Activated naive CD4-positive, alpha-beta T cell treated with Interleukin-2 at 50 U/mL for 16 hours (primary cell): Measurements from ENCODE around the gene ELF5.

Experiments
- DNase-seq: peaks from one replicate; pipeline ENCODE4 v3.0.0-alpha.2; 2020

Gene ELF5

GRCh38 chr11:34513682-34514449 lies at the start of gene ELF5:
ELF5 (minus strand) TSS chr11:34513794; CDS start chr11:34505749, 8,045 bp downstream.
- no peak for DNase-seq

GRCh38 chr11:34562976-34563375 lies 49.4 kb upstream of the ELF5 start:
- DNase-seq = no peak

- DNase-seq = no peak
Observed at GRCh38 chr11:34560511-34560910, 46.9 kb upstream of the ELF5 start.

- no peak for DNase-seq
Observed at GRCh38 chr11:34558673-34559072, 45.1 kb upstream of the ELF5 start.

- DNase-seq = no peak
Observed at GRCh38 chr11:34558211-34558610, 44.6 kb upstream of the ELF5 start.

GRCh38 chr11:34552270-34552669 lies 38.7 kb upstream of the ELF5 start:
- no peak for DNase-seq

GRCh38 chr11:34549271-34549670 lies 35.7 kb upstream of the ELF5 start:
- no peak for DNase-seq

- DNase-seq = no peak
Observed at GRCh38 chr11:34548278-34548677, 34.7 kb upstream of the ELF5 start.

- no peak for DNase-seq
Observed at GRCh38 chr11:34546511-34547209, 33.1 kb upstream of the ELF5 start.

GRCh38 chr11:34542089-34542488 lies 28.5 kb upstream of the ELF5 start:
- no peak for DNase-seq

- no peak for DNase-seq
Observed at GRCh38 chr11:34540870-34541269, 27.3 kb upstream of the ELF5 start.

GRCh38 chr11:34537636-34538035 lies 24.0 kb upstream of the ELF5 start:
- no peak for DNase-seq

GRCh38 chr11:34536056-34536455 lies 22.5 kb upstream of the ELF5 start:
- DNase-seq = no peak

- no peak for DNase-seq
Observed at GRCh38 chr11:34534826-34535225, 21.2 kb upstream of the ELF5 start.

GRCh38 chr11:34531663-34532062 lies 18.1 kb upstream of the ELF5 start:
- no peak for DNase-seq

- DNase-seq = no peak
Observed at GRCh38 chr11:34530545-34531234, 17.1 kb upstream of the ELF5 start.

GRCh38 chr11:34529643-34530042 lies 16.0 kb upstream of the ELF5 start:
- no peak for DNase-seq

- DNase-seq = no peak
Observed at GRCh38 chr11:34528072-34528471, 14.5 kb upstream of the ELF5 start.

GRCh38 chr11:34525888-34526657 lies 12.5 kb upstream of the ELF5 start:
- no peak for DNase-seq

- no peak for DNase-seq
Observed at GRCh38 chr11:34525098-34525497, 11.5 kb upstream of the ELF5 start.

- no peak for DNase-seq
Observed at GRCh38 chr11:34524696-34525095, 11.1 kb upstream of the ELF5 start.

GRCh38 chr11:34523053-34523452 lies 9.5 kb upstream of the ELF5 start:
- DNase-seq = no peak

- no peak for DNase-seq
Observed at GRCh38 chr11:34522188-34522587, 8.6 kb upstream of the ELF5 start.
